Lung microvascular endothelial cell (primary cell): ENCODE data around the gene MAGEA1. TPM values are rescaled to one million over a fixed set of nuclear protein-coding genes. Genes with fewer than 3 reads are reported as not detected.
A peak's percentile ranks its signal among the peaks of the same experiment; 100 is the strongest.
"Not testable (repeated sequence)": the region's sequence is repeated elsewhere in the genome, so short reads cannot be mapped to it uniquely, and the experiment has no call there.

Experiments
- DNase-seq, 2 donors: peaks; one replicate each; pipeline versions ENCODE4 v3.0.0 to v3.0.0-alpha.2; 2010; ENCODE audit warnings: low read depth in 2 of 2
- total RNA-seq: library from RNA; depleted of rRNA; stranded (reverse); fragments of >200 nt; gene quantifications from 2 replicates; pipeline ENCODE4 v1.2.1, GENCODE V29; 2014

Gene MAGEA1
- total RNA-seq: not detected in 2 replicates

- no peak for DNase-seq
Measured at GRCh38 chrX:153179131-153179530, at the start of gene MAGEA1. MAGEA1 (plus strand) TSS chrX:153179284; CDS start chrX:153182390, 3,106 bp downstream.

- DNase-seq: not testable (repeated sequence)
Measured at GRCh38 chrX:153132924-153133323, 46.2 kb upstream of the MAGEA1 start.

- not testable (repeated sequence) for DNase-seq
Measured at GRCh38 chrX:153139074-153139473, 40.0 kb upstream of the MAGEA1 start.

GRCh38 chrX:153146288-153146687 is 32.8 kb upstream of the MAGEA1 start:
- DNase-seq: not testable (repeated sequence)

- DNase-seq: no peak
Measured at GRCh38 chrX:153153516-153153915, 25.6 kb upstream of the MAGEA1 start.

- DNase-seq: no peak
Measured at GRCh38 chrX:153157450-153157849, 21.6 kb upstream of the MAGEA1 start.

- no peak for DNase-seq
Measured at GRCh38 chrX:153158319-153158718, 20.8 kb upstream of the MAGEA1 start.

GRCh38 chrX:153161952-153162351 is 17.1 kb upstream of the MAGEA1 start:
- no peak for DNase-seq

- no peak for DNase-seq
Measured at GRCh38 chrX:153164733-153165132, 14.4 kb upstream of the MAGEA1 start.

- not testable (repeated sequence) for DNase-seq
Measured at GRCh38 chrX:153168423-153168822, 10.7 kb upstream of the MAGEA1 start.

- DNase-seq: no peak
Measured at GRCh38 chrX:153181822-153182221, 2.7 kb downstream of the MAGEA1 start.

- DNase-seq: no peak
Measured at GRCh38 chrX:153184787-153185186, 5.7 kb downstream of the MAGEA1 start.

- no peak for DNase-seq
Measured at GRCh38 chrX:153190381-153190780, 11.3 kb downstream of the MAGEA1 start.

- no peak for DNase-seq
Measured at GRCh38 chrX:153200462-153200861, 21.4 kb downstream of the MAGEA1 start.

- DNase-seq: no peak
Measured at GRCh38 chrX:153206425-153207046, 27.5 kb downstream of the MAGEA1 start.

GRCh38 chrX:153209347-153209746 is 30.3 kb downstream of the MAGEA1 start:
- DNase-seq: no peak

GRCh38 chrX:153214934-153215333 is 35.9 kb downstream of the MAGEA1 start:
- no peak for DNase-seq

GRCh38 chrX:153216926-153217325 is 37.8 kb downstream of the MAGEA1 start:
- DNase-seq: no peak

- no peak for DNase-seq
Measured at GRCh38 chrX:153225438-153226098, 46.5 kb downstream of the MAGEA1 start.

GRCh38 chrX:153226344-153227185 is 47.5 kb downstream of the MAGEA1 start:
- DNase-seq: peak in 1 of 2 donors; percentile 3
